GM23338 (cell line): ENCODE results near the gene CIRBP. TPM values are rescaled to one million over a fixed set of nuclear protein-coding genes. Genes with fewer than 3 reads are reported as not detected.

ENCODE experiments used
- ATAC-seq: fragments of 200-7000 bp; cut with Tn5 transposase; 3 replicates; pipeline ENCODE4 v1.9.1; 2020
- DNase-seq: peaks from one replicate; pipeline ENCODE4 v3.0.0-alpha.2; 2015; ENCODE audit warnings: low spot score
- H2AFZ ChIP-seq: fragments of 200-600 bp; sonication (generic); 2 replicates; pipeline ENCODE4 v1.8.0; 2016; ENCODE audit warnings: antibody characterized with exemption, mild to moderate bottlenecking, moderate library complexity
- H3F3A ChIP-seq: fragments of 200-600 bp; sonication (generic); replicated peaks from 2 replicates; pipeline ENCODE4 v1.8.0; 2017; ENCODE audit warnings: antibody characterized with exemption, mixed run types, low read depth
- H3K27ac ChIP-seq: fragments of 200-600 bp; sonication (generic); 2 replicates; pipeline ENCODE4 v1.6.1; 2016; ENCODE audit warnings: low read depth
- H3K27me3 ChIP-seq: fragments of 200-600 bp; sonication (generic); 2 replicates; pipeline ENCODE4 v1.8.0; 2016; ENCODE audit warnings: mild to moderate bottlenecking, mixed run types, moderate library complexity; ENCODE audit not compliant: insufficient read depth
- H3K36me3 ChIP-seq: fragments of 200-600 bp; sonication (generic); 2 replicates; pipeline ENCODE4 v1.8.0; 2016; ENCODE audit warnings: mild to moderate bottlenecking; ENCODE audit not compliant: insufficient read depth
- H3K4me1 ChIP-seq: fragments of 200-600 bp; sonication (generic); 2 replicates; pipeline ENCODE4 v1.8.0; 2016; ENCODE audit warnings: mild to moderate bottlenecking, moderate library complexity; ENCODE audit not compliant: insufficient read depth
- H3K4me2 ChIP-seq: fragments of 200-600 bp; sonication (generic); 2 replicates; pipeline ENCODE4 v1.7.1; 2017; ENCODE audit warnings: mixed run types
- H3K4me3 ChIP-seq: fragments of 200-600 bp; sonication (generic); 2 replicates; pipeline ENCODE4 v1.6.1; 2016; ENCODE audit warnings: mixed run types
- H3K79me2 ChIP-seq: fragments of 200-600 bp; sonication (generic); replicated peaks from 2 replicates; pipeline ENCODE4 v1.8.0; 2017; ENCODE audit warnings: mild to moderate bottlenecking; ENCODE audit not compliant: insufficient read depth
- H3K9me2 ChIP-seq: fragments of 200-600 bp; sonication (generic); 2 replicates; pipeline ENCODE4 v1.8.0; 2017; ENCODE audit not compliant: insufficient read depth
- H4K20me1 ChIP-seq: fragments of 200-600 bp; sonication (generic); replicated peaks from 2 replicates; pipeline ENCODE4 v1.8.0; 2017; ENCODE audit warnings: mild to moderate bottlenecking; ENCODE audit not compliant: insufficient read depth
- H3K27ac Mint-ChIP-seq: 2 replicates; pipeline ENCODE4 v1.8.0; 2020; ENCODE audit warnings: inconsistent platforms, mild to moderate bottlenecking, moderate library complexity, mixed read lengths
- H3K27me3 Mint-ChIP-seq: 3 replicates; pipeline ENCODE4 v1.8.0; 2022; ENCODE audit warnings: low read depth, mild to moderate bottlenecking, moderate library complexity, mixed read lengths, inconsistent platforms; ENCODE audit not compliant: insufficient read depth, poor library complexity
- H3K36me3 Mint-ChIP-seq: 3 replicates; pipeline ENCODE4 v1.8.0; 2021; ENCODE audit warnings: low read depth, mild to moderate bottlenecking, inconsistent platforms, moderate library complexity, mixed read lengths
- H3K4me1 Mint-ChIP-seq: 3 replicates; pipeline ENCODE4 v1.8.0; 2020; ENCODE audit warnings: mild to moderate bottlenecking, inconsistent platforms, mixed read lengths
- H3K4me3 Mint-ChIP-seq: 3 replicates; pipeline ENCODE4 v1.8.0; 2021; ENCODE audit warnings: moderate library complexity, mild to moderate bottlenecking, inconsistent platforms, mixed read lengths
- H3K9me3 Mint-ChIP-seq: 3 replicates; pipeline ENCODE4 v1.8.0; 2020; ENCODE audit warnings: moderate library complexity, mild to moderate bottlenecking, inconsistent platforms, mixed read lengths
- CREB1 ChIP-seq: fragments of 250-450 bp; sonication (Bioruptor Pico); IDR thresholded peaks from 2 replicates; pipeline ENCODE4 v1.5.0; 2020; ENCODE audit warnings: low read depth, mild to moderate bottlenecking, moderate library complexity
- EZH2phosphoT487 ChIP-seq: fragments of 200-600 bp; sonication (generic); IDR thresholded peaks from one replicate; pipeline ENCODE4 v1.8.1; 2018; ENCODE audit warnings: antibody characterized with exemption; ENCODE audit not compliant: unreplicated experiment
- JUNB ChIP-seq: IDR thresholded peaks from one replicate; pipeline ENCODE4 v1.6.1; 2016; ENCODE audit warnings: antibody characterized with exemption; ENCODE audit not compliant: unreplicated experiment
- NANOG ChIP-seq: IDR thresholded peaks from 2 replicates; pipeline ENCODE4 v1.6.1; 2016; ENCODE audit warnings: antibody characterized with exemption, borderline replicate concordance
- POLR2AphosphoS5 ChIP-seq: IDR thresholded peaks from 2 replicates; pipeline ENCODE4 v1.6.1; 2016; ENCODE audit warnings: antibody characterized with exemption, low read depth
- REST ChIP-seq: IDR thresholded peaks from one replicate; pipeline ENCODE4 v1.6.1; 2018; ENCODE audit warnings: antibody characterized with exemption; ENCODE audit not compliant: unreplicated experiment
- STAT1 ChIP-seq: IDR thresholded peaks from one replicate; pipeline ENCODE4 v1.6.1; 2016; ENCODE audit warnings: antibody characterized with exemption; ENCODE audit not compliant: unreplicated experiment
- ZNF331 ChIP-seq: fragments of 250-450 bp; sonication (Bioruptor Pico); IDR thresholded peaks from 2 replicates; pipeline ENCODE4 v1.5.0; 2020; ENCODE audit warnings: low read depth, mild to moderate bottlenecking, moderate library complexity
- polyA plus RNA-seq: library from polyadenylated mRNA; unstranded; fragments of >200 nt; fragmentation: Nextera tagmentation; extraction: Ambion mirVana; gene quantifications from 2 replicates; pipeline ENCODE4 v1.2.1, GENCODE V29; 2016
- total RNA-seq: library from RNA; depleted of rRNA; stranded (reverse); fragments of >200 nt; shearing (Covaris generic); gene quantifications from 2 replicates; pipeline ENCODE4 v1.2.3, GENCODE V29; 2014
- TF ChIP-seq, protein P1 (sequence below), 2 experiments: fragments of 200-600 bp in 1 of 2; sonication (generic) in 1 of 2; conservative IDR thresholded peaks; 2 replicates each; pipeline versions ENCODE4 v1.5.1 to v1.6.1; 2016 to 2017; ENCODE audit warnings: antibody characterized with exemption in 2 of 2, low read depth in 2 of 2, mild to moderate bottlenecking in 2 of 2, moderate library complexity in 1 of 2
- TF ChIP-seq, protein P2 (sequence below): fragments of 250-450 bp; sonication (Bioruptor Pico); IDR thresholded peaks from 2 replicates; pipeline ENCODE4 v1.5.0; 2020; ENCODE audit warnings: mild to moderate bottlenecking, moderate library complexity

Gene CIRBP
- total and polyA plus RNA-seq, 2 experiments from 2014 or later: 153 to 202 TPM

- TF ChIP-seq, protein P1, sequence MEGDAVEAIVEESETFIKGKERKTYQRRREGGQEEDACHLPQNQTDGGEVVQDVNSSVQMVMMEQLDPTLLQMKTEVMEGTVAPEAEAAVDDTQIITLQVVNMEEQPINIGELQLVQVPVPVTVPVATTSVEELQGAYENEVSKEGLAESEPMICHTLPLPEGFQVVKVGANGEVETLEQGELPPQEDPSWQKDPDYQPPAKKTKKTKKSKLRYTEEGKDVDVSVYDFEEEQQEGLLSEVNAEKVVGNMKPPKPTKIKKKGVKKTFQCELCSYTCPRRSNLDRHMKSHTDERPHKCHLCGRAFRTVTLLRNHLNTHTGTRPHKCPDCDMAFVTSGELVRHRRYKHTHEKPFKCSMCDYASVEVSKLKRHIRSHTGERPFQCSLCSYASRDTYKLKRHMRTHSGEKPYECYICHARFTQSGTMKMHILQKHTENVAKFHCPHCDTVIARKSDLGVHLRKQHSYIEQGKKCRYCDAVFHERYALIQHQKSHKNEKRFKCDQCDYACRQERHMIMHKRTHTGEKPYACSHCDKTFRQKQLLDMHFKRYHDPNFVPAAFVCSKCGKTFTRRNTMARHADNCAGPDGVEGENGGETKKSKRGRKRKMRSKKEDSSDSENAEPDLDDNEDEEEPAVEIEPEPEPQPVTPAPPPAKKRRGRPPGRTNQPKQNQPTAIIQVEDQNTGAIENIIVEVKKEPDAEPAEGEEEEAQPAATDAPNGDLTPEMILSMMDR (conservative IDR thresholded peaks at IDR 0.05; ENCODE audit: low read depth in 2 of 2): no peak
- TF ChIP-seq JUNB: no peak
- no peak for TF ChIP-seq CREB1
Measured at GRCh38 chr19:1247748-1248138, 21.4 kb upstream of the CIRBP start (continued).

DNA sequence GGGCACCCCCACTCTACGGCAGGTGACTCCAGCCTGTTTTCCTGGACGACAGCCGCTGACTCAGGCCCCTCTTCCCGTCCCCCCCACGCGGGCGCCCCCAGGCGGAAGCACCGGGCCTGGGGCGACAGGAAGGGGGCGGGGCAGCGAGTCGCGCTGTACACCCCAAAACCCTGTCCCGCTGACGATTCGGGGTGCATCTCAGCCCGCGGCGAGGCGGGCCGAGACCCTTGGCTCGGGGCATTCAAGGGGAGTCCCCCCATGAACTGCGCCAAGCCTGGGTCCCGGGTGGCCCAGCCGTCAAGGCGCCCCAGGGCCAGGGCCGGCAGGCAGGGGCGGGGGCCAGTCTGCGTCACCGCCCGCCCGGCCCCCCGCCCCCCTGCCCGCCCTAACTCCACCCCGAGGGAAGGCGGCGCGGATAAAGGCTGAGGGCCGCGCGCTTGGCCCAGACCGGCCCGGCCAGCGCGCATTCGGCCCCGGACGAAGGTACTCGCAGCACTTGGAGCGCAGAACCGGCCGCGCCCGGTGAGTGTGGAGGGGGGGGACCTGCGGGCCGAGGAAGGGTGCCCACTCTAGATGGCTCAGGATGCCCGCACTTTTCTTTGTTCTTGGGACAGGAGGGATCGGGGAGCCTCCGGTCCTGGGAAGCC is 20.9 kb upstream of the CIRBP start, which contains the start of gene MIDN:
Gene MIDN (plus strand): TSS at position 445 of the 647 bp plus-strand sequence. CDS start 1,714 bp downstream, outside the sequence.
- peak within 1 kb of the TSS; percentile 84 for H3K4me3 ChIP-seq
- peak within 1 kb of the TSS; percentile 94 for H3K27ac ChIP-seq
- Mint-ChIP-seq H3K36me3 (peaks cover 24% of the 10 kb centered on the region; the same call in 2 of the 3 replicates), H3K4me3 (peak within 1 kb of the TSS; percentile 78), H3K4me1 (peaks cover 5% of the 10 kb centered on the region; the same call in 2 of the 3 replicates), H3K9me3 (no peaks in the 10 kb centered on the region; the same call in 2 of the 3 replicates), H3K27ac (peak within 1 kb of the TSS; percentile 96), H3K27me3 (peaks cover 16% of the 10 kb centered on the region)
- peaks cover 26% of the 10 kb centered on the region for H3K79me2 ChIP-seq
- H3K4me1 ChIP-seq: peaks cover 3% of the 10 kb centered on the region; the same call in 1 of the 2 replicates
- no peak within 1 kb of the TSS for H2AFZ ChIP-seq
- H3K36me3 ChIP-seq: no peaks in the 10 kb centered on the region
- DNase-seq (peak; percentile 84), ATAC-seq (peak; percentile 26)
- H4K20me1 ChIP-seq: peaks cover 11% of the 10 kb centered on the region
- peaks cover 9% of the 10 kb centered on the region for H3F3A ChIP-seq
- H3K9me2 ChIP-seq: no peaks in the 10 kb centered on the region
- H3K4me2 ChIP-seq: peak within 1 kb of the TSS; percentile 78
- H3K27me3 ChIP-seq: no peaks in the 10 kb centered on the region
- TF ChIP-seq POLR2AphosphoS5 (peak; percentile 93), EZH2phosphoT487 (no peak), JUNB (no peak), STAT1 (no peak), ZNF331 (CRISPR knock-in tag) (no peak), REST (no peak), NANOG (no peak), CREB1 (peak; percentile 76)
- TF ChIP-seq, protein P1 (conservative IDR thresholded peaks at IDR 0.05; ENCODE audit: low read depth in 2 of 2): peak; percentile 37 to 64
- TF ChIP-seq, protein P2, sequence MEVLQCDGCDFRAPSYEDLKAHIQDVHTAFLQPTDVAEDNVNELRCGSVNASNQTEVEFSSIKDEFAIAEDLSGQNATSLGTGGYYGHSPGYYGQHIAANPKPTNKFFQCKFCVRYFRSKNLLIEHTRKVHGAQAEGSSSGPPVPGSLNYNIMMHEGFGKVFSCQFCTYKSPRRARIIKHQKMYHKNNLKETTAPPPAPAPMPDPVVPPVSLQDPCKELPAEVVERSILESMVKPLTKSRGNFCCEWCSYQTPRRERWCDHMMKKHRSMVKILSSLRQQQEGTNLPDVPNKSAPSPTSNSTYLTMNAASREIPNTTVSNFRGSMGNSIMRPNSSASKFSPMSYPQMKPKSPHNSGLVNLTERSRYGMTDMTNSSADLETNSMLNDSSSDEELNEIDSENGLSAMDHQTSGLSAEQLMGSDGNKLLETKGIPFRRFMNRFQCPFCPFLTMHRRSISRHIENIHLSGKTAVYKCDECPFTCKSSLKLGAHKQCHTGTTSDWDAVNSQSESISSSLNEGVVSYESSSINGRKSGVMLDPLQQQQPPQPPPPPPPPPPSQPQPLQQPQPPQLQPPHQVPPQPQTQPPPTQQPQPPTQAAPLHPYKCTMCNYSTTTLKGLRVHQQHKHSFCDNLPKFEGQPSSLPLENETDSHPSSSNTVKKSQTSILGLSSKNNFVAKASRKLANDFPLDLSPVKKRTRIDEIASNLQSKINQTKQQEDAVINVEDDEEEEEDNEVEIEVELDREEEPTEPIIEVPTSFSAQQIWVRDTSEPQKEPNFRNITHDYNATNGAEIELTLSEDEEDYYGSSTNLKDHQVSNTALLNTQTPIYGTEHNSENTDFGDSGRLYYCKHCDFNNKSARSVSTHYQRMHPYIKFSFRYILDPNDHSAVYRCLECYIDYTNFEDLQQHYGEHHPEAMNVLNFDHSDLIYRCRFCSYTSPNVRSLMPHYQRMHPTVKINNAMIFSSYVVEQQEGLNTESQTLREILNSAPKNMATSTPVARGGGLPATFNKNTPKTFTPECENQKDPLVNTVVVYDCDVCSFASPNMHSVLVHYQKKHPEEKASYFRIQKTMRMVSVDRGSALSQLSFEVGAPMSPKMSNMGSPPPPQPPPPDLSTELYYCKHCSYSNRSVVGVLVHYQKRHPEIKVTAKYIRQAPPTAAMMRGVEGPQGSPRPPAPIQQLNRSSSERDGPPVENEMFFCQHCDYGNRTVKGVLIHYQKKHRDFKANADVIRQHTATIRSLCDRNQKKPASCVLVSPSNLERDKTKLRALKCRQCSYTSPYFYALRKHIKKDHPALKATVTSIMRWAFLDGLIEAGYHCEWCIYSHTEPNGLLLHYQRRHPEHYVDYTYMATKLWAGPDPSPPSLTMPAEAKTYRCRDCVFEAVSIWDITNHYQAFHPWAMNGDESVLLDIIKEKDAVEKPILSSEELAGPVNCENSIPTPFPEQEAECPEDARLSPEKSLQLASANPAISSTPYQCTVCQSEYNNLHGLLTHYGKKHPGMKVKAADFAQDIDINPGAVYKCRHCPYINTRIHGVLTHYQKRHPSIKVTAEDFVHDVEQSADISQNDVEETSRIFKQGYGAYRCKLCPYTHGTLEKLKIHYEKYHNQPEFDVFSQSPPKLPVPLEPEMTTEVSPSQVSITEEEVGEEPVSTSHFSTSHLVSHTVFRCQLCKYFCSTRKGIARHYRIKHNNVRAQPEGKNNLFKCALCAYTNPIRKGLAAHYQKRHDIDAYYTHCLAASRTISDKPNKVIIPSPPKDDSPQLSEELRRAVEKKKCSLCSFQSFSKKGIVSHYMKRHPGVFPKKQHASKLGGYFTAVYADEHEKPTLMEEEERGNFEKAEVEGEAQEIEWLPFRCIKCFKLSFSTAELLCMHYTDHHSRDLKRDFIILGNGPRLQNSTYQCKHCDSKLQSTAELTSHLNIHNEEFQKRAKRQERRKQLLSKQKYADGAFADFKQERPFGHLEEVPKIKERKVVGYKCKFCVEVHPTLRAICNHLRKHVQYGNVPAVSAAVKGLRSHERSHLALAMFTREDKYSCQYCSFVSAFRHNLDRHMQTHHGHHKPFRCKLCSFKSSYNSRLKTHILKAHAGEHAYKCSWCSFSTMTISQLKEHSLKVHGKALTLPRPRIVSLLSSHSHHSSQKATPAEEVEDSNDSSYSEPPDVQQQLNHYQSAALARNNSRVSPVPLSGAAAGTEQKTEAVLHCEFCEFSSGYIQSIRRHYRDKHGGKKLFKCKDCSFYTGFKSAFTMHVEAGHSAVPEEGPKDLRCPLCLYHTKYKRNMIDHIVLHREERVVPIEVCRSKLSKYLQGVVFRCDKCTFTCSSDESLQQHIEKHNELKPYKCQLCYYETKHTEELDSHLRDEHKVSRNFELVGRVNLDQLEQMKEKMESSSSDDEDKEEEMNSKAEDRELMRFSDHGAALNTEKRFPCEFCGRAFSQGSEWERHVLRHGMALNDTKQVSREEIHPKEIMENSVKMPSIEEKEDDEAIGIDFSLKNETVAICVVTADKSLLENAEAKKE: no peak
